LHCN-M2 (cell line): ENCODE data around the gene IFT81. TPM values are rescaled to one million over a fixed set of nuclear protein-coding genes. Genes with fewer than 3 reads are reported as not detected.
"Not testable (repeated sequence)": the region's sequence is repeated elsewhere in the genome, so short reads cannot be mapped to it uniquely, and the experiment has no call there.

Source experiments
- DNase-seq: peaks from one replicate; pipeline ENCODE4 v3.0.0-alpha.2; 2012; ENCODE audit warnings: low read depth
- total RNA-seq: library from RNA; depleted of rRNA; stranded (reverse); fragments of >200 nt; gene quantifications from 2 replicates; pipeline ENCODE4 v1.2.3, GENCODE V29; 2014

The IFT81 gene
- total RNA-seq, 1 experiment from 2014 or later = 16.9 TPM

GRCh38 chr12:110243227-110243626, 119.1 kb downstream of the IFT81 start:
- DNase-seq = no peak

GRCh38 chr12:110244372-110244771, 120.2 kb downstream of the IFT81 start:
- DNase-seq = no peak

- no peak for DNase-seq
Observed at GRCh38 chr12:110244829-110245228, 120.7 kb downstream of the IFT81 start.

DNA sequence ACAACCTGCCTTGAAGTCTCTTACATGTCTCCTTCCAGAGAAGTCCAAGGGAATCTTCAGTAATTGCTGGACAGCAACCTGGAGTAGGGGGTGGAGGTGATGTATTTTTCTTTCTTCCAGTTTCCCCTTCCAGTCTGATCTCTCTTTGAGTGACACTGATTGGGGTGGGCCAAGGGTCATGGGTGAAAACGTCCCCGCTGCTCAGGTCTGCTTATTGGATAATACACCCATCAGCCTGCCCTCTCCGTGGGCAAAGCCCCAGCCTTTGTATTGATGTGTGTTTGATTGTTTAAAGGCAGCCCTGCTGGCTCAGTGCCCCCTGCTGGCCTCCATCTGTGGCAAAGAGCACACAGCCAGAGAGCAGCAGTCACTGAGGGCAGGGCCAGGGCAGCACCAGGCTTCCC, 121.2 kb downstream of the IFT81 start:
- DNase-seq = no peak

- DNase-seq = no peak
Observed at GRCh38 chr12:110246636-110247339, 122.6 kb downstream of the IFT81 start.

DNA sequence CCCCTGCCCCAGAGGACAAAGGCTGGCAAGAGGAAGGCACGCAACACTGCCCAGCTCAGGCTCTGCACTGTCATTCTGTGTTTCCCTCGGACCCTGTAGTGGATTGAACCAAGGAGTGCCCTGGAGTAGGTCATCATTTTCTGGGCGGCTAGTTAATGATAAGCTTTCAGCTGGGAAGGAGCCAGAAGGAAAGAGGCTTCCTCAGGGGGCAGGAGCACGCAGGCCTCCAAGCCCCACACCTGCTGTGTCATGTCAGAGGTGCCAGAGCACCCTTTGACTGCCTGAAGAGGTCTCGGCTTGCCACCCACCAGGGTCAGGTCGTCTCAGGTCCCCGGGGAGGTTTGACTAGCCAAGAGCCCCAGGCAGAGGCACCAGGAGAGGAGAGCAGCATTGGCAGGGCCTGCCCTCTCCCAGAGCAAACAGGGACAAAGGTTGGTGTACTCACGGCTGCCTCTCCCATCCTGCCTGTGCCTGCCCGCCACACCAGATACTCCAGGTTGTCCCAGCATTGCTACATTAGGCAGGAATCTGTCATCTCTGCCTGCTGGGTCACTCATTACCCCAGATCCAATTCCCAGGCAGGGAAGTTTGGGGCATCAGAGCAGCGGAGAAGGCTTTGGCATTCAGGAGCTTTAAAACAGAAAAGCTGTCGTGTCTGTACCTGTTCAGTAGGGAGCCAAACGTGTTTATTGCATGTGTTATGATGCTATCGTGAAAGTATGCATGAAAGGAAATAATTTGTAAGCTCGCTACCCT, 123.4 kb downstream of the IFT81 start:
- peak; percentile 39 for DNase-seq

GRCh38 chr12:110248096-110248447, 123.9 kb downstream of the IFT81 start:
- no peak for DNase-seq

GRCh38 chr12:110249105-110249504, 124.9 kb downstream of the IFT81 start:
- peak; percentile 45 for DNase-seq

DNA sequence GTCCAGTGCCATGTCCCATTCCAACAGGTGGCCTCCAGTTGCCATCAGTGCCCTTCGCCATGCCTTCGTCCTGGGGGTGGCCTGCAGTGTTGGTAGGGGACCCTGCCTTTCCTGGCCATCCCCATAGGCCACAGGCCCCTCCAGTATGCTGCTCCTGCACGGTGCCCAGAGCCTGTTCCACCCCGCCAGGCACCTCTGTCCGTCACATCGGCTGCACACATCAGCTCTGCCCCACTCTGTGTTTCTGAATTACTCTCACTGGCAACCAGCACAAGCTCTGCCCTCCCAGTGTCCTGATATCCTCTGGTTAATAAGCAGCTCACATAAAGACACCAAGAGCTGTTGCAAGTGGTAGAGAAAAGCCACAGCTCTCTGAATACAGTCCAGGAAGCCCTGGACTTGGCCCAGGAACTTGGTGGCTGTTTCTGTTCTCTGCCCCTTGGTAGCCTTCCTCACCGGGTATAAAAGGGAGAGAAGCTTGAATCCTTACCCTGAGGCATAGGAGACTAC, 125.6 kb downstream of the IFT81 start:
- no peak for DNase-seq

DNA sequence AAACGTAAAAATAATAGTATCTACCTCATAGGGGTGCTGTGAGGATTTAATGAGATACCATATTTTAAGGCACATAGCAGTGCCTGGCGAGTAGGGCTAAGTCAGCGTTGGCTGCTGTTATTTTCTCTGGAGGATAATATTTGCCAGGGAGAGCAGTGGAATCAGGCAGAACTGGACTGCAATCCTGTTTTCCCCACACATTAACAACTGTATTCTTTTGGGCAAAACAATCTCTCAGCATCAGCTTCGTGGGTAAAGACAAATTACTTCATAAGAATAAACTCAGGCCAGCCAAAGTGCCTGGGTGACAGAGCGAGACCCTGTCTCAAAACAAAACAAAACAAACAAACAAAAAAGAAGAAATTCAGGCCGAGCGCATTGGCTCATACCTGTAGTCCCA, 127.2 kb downstream of the IFT81 start:
- no peak for DNase-seq

- DNase-seq = no peak
Observed at GRCh38 chr12:110252716-110253115, 128.6 kb downstream of the IFT81 start.

GRCh38 chr12:110253176-110253575, 129.0 kb downstream of the IFT81 start:
- DNase-seq = no peak

GRCh38 chr12:110254971-110255540, 130.9 kb downstream of the IFT81 start:
- no peak for DNase-seq

- not testable (repeated sequence) for DNase-seq
Observed at GRCh38 chr12:110255890-110256456, 131.8 kb downstream of the IFT81 start.

- DNase-seq = no peak
Observed at GRCh38 chr12:110256780-110257431, 132.7 kb downstream of the IFT81 start.

- no peak for DNase-seq
Observed at GRCh38 chr12:110258466-110258865, 134.3 kb downstream of the IFT81 start.

DNA sequence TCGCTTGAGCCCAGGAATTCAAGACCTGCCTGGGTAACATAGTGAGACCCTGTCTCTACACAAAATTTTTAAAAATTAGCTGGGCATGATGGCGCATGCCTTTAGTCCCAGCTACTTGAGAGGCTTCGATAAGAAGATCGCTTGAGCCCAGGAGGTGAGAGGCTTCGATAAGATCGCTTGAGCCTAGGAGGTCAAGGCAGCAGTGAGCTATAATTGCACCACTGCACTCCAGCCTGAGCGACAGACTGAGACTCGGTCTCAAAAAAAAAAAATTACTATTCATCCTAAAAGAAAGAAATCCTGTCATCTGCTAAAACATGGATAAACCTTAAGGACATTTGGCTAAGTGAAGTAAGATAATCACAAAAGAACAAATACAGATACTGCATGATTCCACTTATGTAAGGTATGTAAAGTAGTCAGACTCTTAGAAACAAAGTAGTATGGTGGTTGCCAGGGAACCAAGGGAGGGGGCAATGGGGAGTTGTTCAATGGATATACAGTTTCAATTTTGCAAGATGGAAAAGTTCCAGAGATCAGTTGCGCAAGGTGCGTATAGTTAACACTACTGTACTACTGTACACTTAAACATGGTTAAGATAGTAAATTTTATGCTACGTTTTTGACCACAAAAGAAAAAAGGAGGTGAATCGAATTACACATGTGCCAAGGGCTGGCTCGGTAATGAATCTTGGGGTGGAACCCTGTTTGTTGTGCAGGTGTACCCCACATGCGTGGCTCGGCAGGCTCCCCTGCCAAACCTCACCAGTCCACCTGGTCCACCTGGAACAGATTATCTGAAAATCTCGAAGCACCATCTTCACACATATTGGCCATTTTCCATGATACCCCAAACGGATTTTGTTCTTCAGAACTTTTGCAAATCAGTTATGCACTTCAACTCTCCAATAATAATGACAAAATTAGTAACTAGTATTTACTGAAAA, 138.6 kb downstream of the IFT81 start:
- DNase-seq = no peak

DNA sequence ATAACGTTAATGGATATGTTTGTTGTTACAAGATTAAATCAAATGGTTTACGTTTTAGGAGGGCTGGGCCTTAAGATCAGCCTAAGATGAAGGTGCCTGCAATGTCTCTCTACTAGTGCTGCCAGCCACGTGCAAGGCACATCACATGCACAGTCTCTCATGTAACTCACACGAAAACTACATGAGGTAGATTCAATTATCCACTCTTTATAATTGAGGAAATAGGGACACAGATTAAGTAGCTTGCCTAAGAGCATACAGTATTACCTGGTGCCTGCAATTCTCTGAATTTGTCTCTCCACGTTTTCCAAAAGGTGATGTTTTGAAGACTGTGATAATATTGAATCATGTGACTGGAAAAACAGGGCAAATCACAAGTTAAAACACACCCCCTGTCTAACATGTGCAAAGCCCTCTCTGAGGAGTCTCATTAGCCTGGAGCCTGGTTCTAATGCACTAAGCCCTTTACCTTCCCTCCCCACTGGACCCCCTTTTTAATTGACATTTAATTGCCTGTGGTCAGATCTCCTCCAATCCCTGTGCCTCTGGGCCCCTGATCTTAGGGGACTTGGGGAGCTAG, 142.3 kb downstream of the IFT81 start:
- no peak for DNase-seq

- DNase-seq = peak; percentile 97
Observed at GRCh38 chr12:110266980-110267620, 142.9 kb downstream of the IFT81 start.
